ENCODE measurements around the gene ALCAM.

- TF ChIP-seq POLR2A (IDR thresholded peaks at IDR 0.05; ENCODE audit: low read depth, low read length) (no peak), POLR2AphosphoS5 (IDR thresholded peaks at IDR 0.05; ENCODE audit: low read depth, low read length) (no peak)
Measured at GRCh38 chr3:105610473-105610872, 243.8 kb downstream of the ALCAM start.

Measured in GM12892 (cell line).